ENCODE results near the gene GLMP.

The GLMP gene

GRCh38 chr1:156295391-156295947 lies at the start of gene GLMP:
GLMP (minus strand) TSS chr1:156295679; CDS start chr1:156295645, 34 bp downstream.
- TF ChIP-seq SUZ12 (IDR thresholded peaks at IDR 0.05; ENCODE audit: extremely low read depth, insufficient read depth, insufficient read length) (no peak), YY1 (IDR thresholded peaks at IDR 0.05; ENCODE audit: insufficient read depth, insufficient read length) (no peak), ZNF274 (IDR thresholded peaks at IDR 0.05; ENCODE audit: low read depth, low read length) (no peak)
- DNase-seq (ENCODE audit: low read depth, low spot score): peak; percentile 44

GRCh38 chr1:156344409-156344808 lies 48.9 kb upstream of the GLMP start:
- no peak overlapping the region for H3K4me3 ChIP-seq (ENCODE audit: insufficient read length, low read depth)
- TF ChIP-seq ZNF274 (IDR thresholded peaks at IDR 0.05; ENCODE audit: low read depth, low read length) (no peak), SUZ12 (IDR thresholded peaks at IDR 0.05; ENCODE audit: extremely low read depth, insufficient read depth, insufficient read length) (no peak), YY1 (IDR thresholded peaks at IDR 0.05; ENCODE audit: insufficient read depth, insufficient read length) (no peak)
- no peak for DNase-seq (ENCODE audit: low read depth, low spot score)

More at GRCh38 chr1:156295391-156295947, at the start of gene GLMP:
- Histone ChIP-seq H3K36me3 (ENCODE audit: insufficient read depth, insufficient read length, low read length) (peaks cover 30% of the 10 kb centered on the region), H3K4me3 (ENCODE audit: insufficient read length, low read depth) (peak within 1 kb of the TSS; percentile 82), H3K9me3 (ENCODE audit: insufficient read depth, low read length) (no peaks in the 10 kb centered on the region), H3K4me1 (ENCODE audit: insufficient read depth, insufficient read length) (peaks cover 9% of the 10 kb centered on the region), H3K9ac (ENCODE audit: insufficient read length, low read depth) (peak within 1 kb of the TSS; percentile 85), H3K27me3 (ENCODE audit: insufficient read depth, insufficient read length) (no peaks in the 10 kb centered on the region)

GRCh38 chr1:156342166-156342955 lies 46.9 kb upstream of the GLMP start:
- Histone ChIP-seq H3K27me3 (ENCODE audit: insufficient read depth, insufficient read length) (no peaks in the 10 kb centered on the region), H3K4me1 (ENCODE audit: insufficient read depth, insufficient read length) (no peaks in the 10 kb centered on the region), H3K4me3 (ENCODE audit: insufficient read length, low read depth) (no peak overlapping the region), H3K36me3 (ENCODE audit: insufficient read depth, insufficient read length, low read length) (peaks cover 1% of the 10 kb centered on the region), H3K9me3 (ENCODE audit: insufficient read depth, low read length) (no peaks in the 10 kb centered on the region), H3K9ac (ENCODE audit: insufficient read length, low read depth) (no peak overlapping the region)
- TF ChIP-seq YY1 (IDR thresholded peaks at IDR 0.05; ENCODE audit: insufficient read depth, insufficient read length): no peak
- no peak for TF ChIP-seq SUZ12 (IDR thresholded peaks at IDR 0.05; ENCODE audit: extremely low read depth, insufficient read depth, insufficient read length)
- TF ChIP-seq ZNF274 (IDR thresholded peaks at IDR 0.05; ENCODE audit: low read depth, low read length): no peak
- DNase-seq (ENCODE audit: low read depth, low spot score): no peak

More at GRCh38 chr1:156344409-156344808, 48.9 kb upstream of the GLMP start:
- Histone ChIP-seq H3K27me3 (ENCODE audit: insufficient read depth, insufficient read length) (no peaks in the 10 kb centered on the region), H3K36me3 (ENCODE audit: insufficient read depth, insufficient read length, low read length) (no peaks in the 10 kb centered on the region), H3K9me3 (ENCODE audit: insufficient read depth, low read length) (no peaks in the 10 kb centered on the region), H3K9ac (ENCODE audit: insufficient read length, low read depth) (no peak overlapping the region), H3K4me1 (ENCODE audit: insufficient read depth, insufficient read length) (no peaks in the 10 kb centered on the region)

- TF ChIP-seq YY1 (IDR thresholded peaks at IDR 0.05; ENCODE audit: insufficient read depth, insufficient read length): peak; percentile 55
- no peak for TF ChIP-seq SUZ12 (IDR thresholded peaks at IDR 0.05; ENCODE audit: extremely low read depth, insufficient read depth, insufficient read length)
- no peaks in the 10 kb centered on the region for H3K27me3 ChIP-seq (ENCODE audit: insufficient read depth, insufficient read length)
Observed at GRCh38 chr1:156338180-156338976, 42.9 kb upstream of the GLMP start, which contains the start of the genes CCT3 and TSACC. CCT3 (minus strand) TSS chr1:156338292; CDS start chr1:156338184, 108 bp downstream. TSACC (plus strand) TSS chr1:156338526; CDS start chr1:156339758, 1,232 bp downstream.

GRCh38 chr1:156337888-156338179 lies 42.4 kb upstream of the GLMP start:
- Histone ChIP-seq H3K4me1 (ENCODE audit: insufficient read depth, insufficient read length) (no peaks in the 10 kb centered on the region), H3K9ac (ENCODE audit: insufficient read length, low read depth) (peak overlapping the region; percentile 99), H3K36me3 (ENCODE audit: insufficient read depth, insufficient read length, low read length) (peaks cover 47% of the 10 kb centered on the region), H3K4me3 (ENCODE audit: insufficient read length, low read depth) (peak overlapping the region; percentile 92), H3K9me3 (ENCODE audit: insufficient read depth, low read length) (no peaks in the 10 kb centered on the region), H3K27me3 (ENCODE audit: insufficient read depth, insufficient read length) (no peaks in the 10 kb centered on the region)
- TF ChIP-seq ZNF274 (IDR thresholded peaks at IDR 0.05; ENCODE audit: low read depth, low read length) (no peak), SUZ12 (IDR thresholded peaks at IDR 0.05; ENCODE audit: extremely low read depth, insufficient read depth, insufficient read length) (no peak), YY1 (IDR thresholded peaks at IDR 0.05; ENCODE audit: insufficient read depth, insufficient read length) (no peak)
- no peak for DNase-seq (ENCODE audit: low read depth, low spot score)

More at GRCh38 chr1:156338180-156338976, 42.9 kb upstream of the GLMP start, which contains the start of the genes CCT3 and TSACC:
- peaks cover 41% of the 10 kb centered on the region for H3K36me3 ChIP-seq (ENCODE audit: insufficient read depth, insufficient read length, low read length)
- DNase-seq (ENCODE audit: low read depth, low spot score): peak; percentile 100
- no peaks in the 10 kb centered on the region for H3K9me3 ChIP-seq (ENCODE audit: insufficient read depth, low read length)
- no peaks in the 10 kb centered on the region for H3K4me1 ChIP-seq (ENCODE audit: insufficient read depth, insufficient read length)
- H3K9ac ChIP-seq (ENCODE audit: insufficient read length, low read depth): peak within 1 kb of the TSS; percentile 99
- H3K4me3 ChIP-seq (ENCODE audit: insufficient read length, low read depth): peak within 1 kb of the TSS; percentile 92

- DNase-seq (ENCODE audit: low read depth, low spot score): no peak
- Histone ChIP-seq H3K4me1 (ENCODE audit: insufficient read depth, insufficient read length) (no peaks in the 10 kb centered on the region), H3K9ac (ENCODE audit: insufficient read length, low read depth) (peak overlapping the region; percentile 99), H3K4me3 (ENCODE audit: insufficient read length, low read depth) (peak overlapping the region; percentile 92), H3K9me3 (ENCODE audit: insufficient read depth, low read length) (no peaks in the 10 kb centered on the region), H3K36me3 (ENCODE audit: insufficient read depth, insufficient read length, low read length) (peaks cover 52% of the 10 kb centered on the region), H3K27me3 (ENCODE audit: insufficient read depth, insufficient read length) (no peaks in the 10 kb centered on the region)
- TF ChIP-seq YY1 (IDR thresholded peaks at IDR 0.05; ENCODE audit: insufficient read depth, insufficient read length) (no peak), SUZ12 (IDR thresholded peaks at IDR 0.05; ENCODE audit: extremely low read depth, insufficient read depth, insufficient read length) (no peak), ZNF274 (IDR thresholded peaks at IDR 0.05; ENCODE audit: low read depth, low read length) (no peak)
Observed at GRCh38 chr1:156337052-156337887, 41.8 kb upstream of the GLMP start.

All from NT2/D1 (cell line).